DOHH2 (cell line): Measurements from ENCODE around the gene CDSN.

ENCODE experiments used
- H3F3A ChIP-seq: fragments of 200-600 bp; sonication (generic), shearing (Covaris generic); 2 replicates; pipeline ENCODE4 v1.6.0; 2016; ENCODE audit warnings: antibody characterized with exemption, mild to moderate bottlenecking; ENCODE audit not compliant: control insufficient read depth, insufficient read depth
- H3K27ac ChIP-seq: fragments of 200-600 bp; sonication (generic); 2 replicates; pipeline ENCODE4 v1.5.1; 2014; ENCODE audit warnings: low read depth, mild to moderate bottlenecking, low read length, moderate library complexity
- H3K27me3 ChIP-seq: fragments of 200-600 bp; sonication (generic); 2 replicates; pipeline ENCODE4 v1.6.1; 2014; ENCODE audit warnings: mild to moderate bottlenecking, low read length, mixed read lengths; ENCODE audit not compliant: control insufficient read depth
- H3K36me3 ChIP-seq: fragments of 200-600 bp; sonication (generic); 2 replicates; pipeline ENCODE4 v1.6.1; 2014; ENCODE audit warnings: mild to moderate bottlenecking, low read length, moderate library complexity, mixed read lengths; ENCODE audit not compliant: control insufficient read depth
- H3K4me1 ChIP-seq: fragments of 200-600 bp; sonication (generic); 2 replicates; pipeline ENCODE4 v1.6.1; 2014; ENCODE audit warnings: mild to moderate bottlenecking, low read length, mixed read lengths; ENCODE audit not compliant: control insufficient read depth
- H3K4me2 ChIP-seq: fragments of 200-600 bp; sonication (generic); 2 replicates; pipeline ENCODE4 v1.6.0; 2014; ENCODE audit warnings: mild to moderate bottlenecking, low read length, moderate library complexity
- H3K4me3 ChIP-seq: fragments of 200-600 bp; sonication (generic); 2 replicates; pipeline ENCODE4 v1.5.1; 2014; ENCODE audit warnings: mild to moderate bottlenecking, low read length, mixed read lengths
- H3K79me2 ChIP-seq: fragments of 200-600 bp; sonication (generic); 2 replicates; pipeline ENCODE4 v1.6.1; 2014; ENCODE audit warnings: mild to moderate bottlenecking, low read length, mixed read lengths; ENCODE audit not compliant: control insufficient read depth
- H3K9me2 ChIP-seq: fragments of 200-600 bp; sonication (generic); replicated peaks from 2 replicates; pipeline ENCODE4 v1.6.1; 2014; ENCODE audit warnings: mild to moderate bottlenecking, low read length, mixed read lengths; ENCODE audit not compliant: control insufficient read depth
- H3K9me3 ChIP-seq: fragments of 200-600 bp; sonication (generic); 2 replicates; pipeline ENCODE4 v1.6.1; 2014; ENCODE audit warnings: antibody characterized with exemption, low read length, mixed read lengths; ENCODE audit not compliant: control insufficient read depth, insufficient read depth
- H4K20me1 ChIP-seq: fragments of 200-600 bp; sonication (generic); 2 replicates; pipeline ENCODE4 v1.6.0; 2014; ENCODE audit warnings: low read depth, mild to moderate bottlenecking, antibody characterized with exemption, low read length, moderate library complexity; ENCODE audit not compliant: control insufficient read depth, insufficient read depth
- CTCF ChIP-seq: fragments of 200-600 bp; sonication (generic); IDR thresholded peaks from one replicate; pipeline ENCODE4 v1.5.1; 2014; ENCODE audit warnings: antibody characterized with exemption, mild to moderate bottlenecking, low read depth, low read length; ENCODE audit not compliant: poor library complexity, severe bottlenecking
- EZH2phosphoT487 ChIP-seq: fragments of 200-600 bp; sonication (generic); IDR thresholded peaks from 2 replicates; pipeline ENCODE4 v1.6.1; 2017; ENCODE audit warnings: borderline replicate concordance, mild to moderate bottlenecking, antibody characterized with exemption, low read length, moderate library complexity, mixed read lengths

The CDSN gene

GRCh38 chr6:31129130-31129529 lies 8.9 kb upstream of the CDSN start:
- no peaks in the 10 kb centered on the region for H3F3A ChIP-seq
- H3K4me3 ChIP-seq = no peak overlapping the region
- H3K9me3 ChIP-seq = no peaks in the 10 kb centered on the region
- H3K4me2 ChIP-seq = no peak overlapping the region
- no peaks in the 10 kb centered on the region for H4K20me1 ChIP-seq
- H3K9me2 ChIP-seq = no peaks in the 10 kb centered on the region
- no peaks in the 10 kb centered on the region for H3K36me3 ChIP-seq
- H3K27ac ChIP-seq = no peak overlapping the region
- no peaks in the 10 kb centered on the region for H3K4me1 ChIP-seq
- H3K79me2 ChIP-seq = no peaks in the 10 kb centered on the region
- TF ChIP-seq EZH2phosphoT487 (no peak), CTCF (no peak)
- peaks cover 13% of the 10 kb centered on the region for H3K27me3 ChIP-seq

GRCh38 chr6:31128093-31128676 lies 7.9 kb upstream of the CDSN start:
- Histone ChIP-seq H3F3A (no peaks in the 10 kb centered on the region), H3K27ac (no peak overlapping the region), H4K20me1 (no peaks in the 10 kb centered on the region), H3K4me1 (no peaks in the 10 kb centered on the region), H3K79me2 (no peaks in the 10 kb centered on the region), H3K9me2 (no peaks in the 10 kb centered on the region), H3K4me3 (no peak overlapping the region), H3K4me2 (no peak overlapping the region), H3K27me3 (peaks cover 13% of the 10 kb centered on the region), H3K36me3 (no peaks in the 10 kb centered on the region), H3K9me3 (no peaks in the 10 kb centered on the region)
- TF ChIP-seq CTCF (peak; percentile 77), EZH2phosphoT487 (no peak)

- no peaks in the 10 kb centered on the region for H3F3A ChIP-seq
Measured at GRCh38 chr6:31126396-31127175, 6.3 kb upstream of the CDSN start.

More at GRCh38 chr6:31126396-31127175, 6.3 kb upstream of the CDSN start:
- no peak overlapping the region for H3K4me3 ChIP-seq
- H3K9me2 ChIP-seq = no peaks in the 10 kb centered on the region
- no peak overlapping the region for H3K4me2 ChIP-seq
- H3K27me3 ChIP-seq = peaks cover 13% of the 10 kb centered on the region
- no peaks in the 10 kb centered on the region for H3K4me1 ChIP-seq
- H3K36me3 ChIP-seq = no peaks in the 10 kb centered on the region
- no peak overlapping the region for H3K27ac ChIP-seq
- H3K9me3 ChIP-seq = no peaks in the 10 kb centered on the region
- H4K20me1 ChIP-seq = no peaks in the 10 kb centered on the region
- H3K79me2 ChIP-seq = no peaks in the 10 kb centered on the region
- TF ChIP-seq EZH2phosphoT487 (no peak), CTCF (no peak)
